ENCODE results near the gene BPIFB3.
"Not testable (repeated sequence)": the region's sequence is repeated elsewhere in the genome, so short reads cannot be mapped to it uniquely, and the experiment has no call there.

The BPIFB3 gene

DNA sequence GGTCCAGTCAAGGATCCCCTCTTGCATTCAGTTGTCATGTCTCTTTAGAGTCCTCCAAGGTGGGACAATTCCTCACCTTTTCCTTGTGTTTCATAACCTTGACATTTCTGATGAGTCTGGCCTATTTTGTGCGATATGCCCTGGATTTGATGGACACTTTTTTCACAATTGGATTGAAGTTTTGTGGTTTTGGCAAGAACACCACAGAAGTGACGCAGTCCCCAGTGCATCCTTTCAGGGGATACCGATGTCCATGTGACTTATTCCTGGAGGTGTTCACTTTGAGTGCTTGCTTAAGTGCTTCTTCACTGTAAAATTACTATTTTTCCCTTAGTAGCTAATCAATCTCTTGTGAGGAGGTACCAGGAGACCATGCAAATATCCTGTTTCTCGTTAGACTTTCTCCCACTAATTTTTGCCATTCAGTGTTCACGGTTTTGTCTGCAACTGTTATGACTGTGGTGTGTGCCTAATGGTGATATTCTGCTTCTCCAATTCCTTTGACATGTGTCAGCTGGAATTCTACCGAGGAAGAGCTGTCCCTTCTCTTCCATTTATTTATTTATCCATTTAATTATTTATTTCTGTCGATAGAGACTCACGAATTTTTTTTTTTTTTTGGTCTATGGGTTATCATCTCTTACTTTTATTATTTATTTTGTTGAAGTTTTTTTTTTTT, 56.6 kb downstream of the BPIFB3 start:
- DNase-seq (ENCODE audit: low read depth in 2 of 2), result no peak
- TF ChIP-seq, protein P1, sequence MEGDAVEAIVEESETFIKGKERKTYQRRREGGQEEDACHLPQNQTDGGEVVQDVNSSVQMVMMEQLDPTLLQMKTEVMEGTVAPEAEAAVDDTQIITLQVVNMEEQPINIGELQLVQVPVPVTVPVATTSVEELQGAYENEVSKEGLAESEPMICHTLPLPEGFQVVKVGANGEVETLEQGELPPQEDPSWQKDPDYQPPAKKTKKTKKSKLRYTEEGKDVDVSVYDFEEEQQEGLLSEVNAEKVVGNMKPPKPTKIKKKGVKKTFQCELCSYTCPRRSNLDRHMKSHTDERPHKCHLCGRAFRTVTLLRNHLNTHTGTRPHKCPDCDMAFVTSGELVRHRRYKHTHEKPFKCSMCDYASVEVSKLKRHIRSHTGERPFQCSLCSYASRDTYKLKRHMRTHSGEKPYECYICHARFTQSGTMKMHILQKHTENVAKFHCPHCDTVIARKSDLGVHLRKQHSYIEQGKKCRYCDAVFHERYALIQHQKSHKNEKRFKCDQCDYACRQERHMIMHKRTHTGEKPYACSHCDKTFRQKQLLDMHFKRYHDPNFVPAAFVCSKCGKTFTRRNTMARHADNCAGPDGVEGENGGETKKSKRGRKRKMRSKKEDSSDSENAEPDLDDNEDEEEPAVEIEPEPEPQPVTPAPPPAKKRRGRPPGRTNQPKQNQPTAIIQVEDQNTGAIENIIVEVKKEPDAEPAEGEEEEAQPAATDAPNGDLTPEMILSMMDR (IDR thresholded peaks at IDR 0.05; ENCODE audit: low read depth, low read length), result no peak
- H3K4me3 ChIP-seq (replicated peaks in 1 of 2; ENCODE audit: low read depth in 2 of 2, low read length in 2 of 2), result no peak overlapping the region

DNA sequence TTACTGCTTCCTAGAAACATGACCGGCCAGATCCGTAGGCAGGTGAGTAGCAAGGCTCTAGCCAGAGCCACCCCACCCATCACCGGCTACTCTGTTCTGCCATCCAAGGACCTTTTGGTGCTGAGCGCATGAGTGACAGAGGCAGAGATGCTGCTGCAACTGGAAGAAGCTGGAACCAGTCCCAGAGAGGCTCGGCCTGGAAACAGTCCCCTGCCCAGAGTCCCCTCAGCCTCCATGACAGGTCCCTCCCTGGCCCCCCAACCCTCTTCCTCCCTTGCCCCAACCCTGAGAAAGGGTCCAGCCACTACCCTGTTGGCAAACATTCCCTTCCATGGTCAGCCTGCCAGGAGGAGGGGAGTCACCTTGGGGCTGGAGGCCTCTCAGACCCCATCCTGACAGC, 57.6 kb downstream of the BPIFB3 start:
- H3K4me3 ChIP-seq (replicated peaks in 1 of 2; ENCODE audit: low read depth in 2 of 2, low read length in 2 of 2), result no peak overlapping the region
- TF ChIP-seq, protein P1 (IDR thresholded peaks at IDR 0.05; ENCODE audit: low read depth, low read length), result no peak
- DNase-seq (ENCODE audit: low read depth in 2 of 2), result no peak

DNA sequence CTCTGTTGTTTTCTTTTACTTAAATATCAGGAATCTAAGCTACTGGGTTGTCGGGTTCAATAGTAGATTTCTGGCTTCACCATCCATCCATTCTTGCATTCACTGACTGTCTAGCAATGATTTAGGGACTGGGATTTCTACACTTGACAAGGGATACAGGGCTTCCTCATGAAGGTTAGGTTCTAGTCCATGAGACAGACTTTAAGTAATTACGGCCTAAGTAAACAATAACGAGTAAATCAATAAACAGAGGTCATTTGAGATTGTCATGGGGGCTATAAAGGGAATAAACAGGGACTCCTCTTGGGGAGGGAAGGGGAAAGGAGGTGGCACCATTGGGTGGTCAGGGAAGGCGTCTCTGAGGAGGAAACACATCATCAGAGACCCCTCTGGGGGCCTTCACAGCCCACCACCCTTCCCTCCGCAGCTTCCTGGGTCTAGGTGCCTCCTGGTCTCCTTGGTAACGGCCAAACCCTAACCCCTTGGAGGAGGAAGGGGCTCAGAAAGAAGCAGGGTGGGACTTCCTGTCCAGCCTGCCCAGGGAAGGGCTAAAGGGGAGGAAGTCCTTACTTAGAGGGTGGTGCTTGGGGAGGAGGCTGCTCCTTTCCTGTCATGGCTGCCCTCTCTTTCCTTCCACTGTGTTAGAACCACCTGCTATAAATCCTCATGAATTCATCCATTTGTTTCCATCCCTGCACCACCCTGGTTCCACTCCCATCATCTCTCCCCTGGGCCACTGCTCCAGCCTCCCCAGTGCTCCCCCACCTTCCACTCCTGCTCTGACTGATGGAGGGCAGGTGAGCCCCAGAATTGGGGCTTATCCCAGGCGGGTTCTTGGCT, 59.1 kb downstream of the BPIFB3 start:
- TF ChIP-seq, protein P1 (IDR thresholded peaks at IDR 0.05; ENCODE audit: low read depth, low read length), result no peak
- H3K4me3 ChIP-seq (replicated peaks in 1 of 2; ENCODE audit: low read depth in 2 of 2, low read length in 2 of 2), result no peak overlapping the region
- no peak for DNase-seq (ENCODE audit: low read depth in 2 of 2)

DNA sequence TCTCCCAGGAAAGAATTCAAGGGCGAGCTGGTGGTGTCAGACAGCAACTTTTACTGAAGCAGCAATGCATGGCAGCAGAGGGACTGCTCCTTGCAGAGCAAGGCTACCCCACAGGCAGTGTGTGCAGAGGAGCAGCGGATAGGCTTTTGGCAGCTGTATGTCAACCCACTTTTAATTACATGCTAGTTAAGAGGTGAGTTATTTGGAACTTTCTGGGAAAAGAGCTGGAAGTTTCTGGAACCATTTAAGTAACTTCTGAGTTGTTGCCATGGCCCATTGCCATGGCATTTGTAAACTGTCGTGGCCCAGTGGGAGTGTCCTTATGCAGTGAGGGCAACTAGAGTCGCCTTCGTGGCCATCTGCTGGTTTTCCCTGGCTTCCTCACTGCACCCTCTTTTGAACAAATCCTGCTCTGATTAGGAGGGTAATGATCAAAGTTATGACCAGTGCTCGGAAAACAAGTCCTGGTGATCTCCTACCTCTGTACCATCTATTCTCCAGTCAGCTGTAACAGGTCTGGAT, 59.7 kb downstream of the BPIFB3 start:
- no peak for DNase-seq (ENCODE audit: low read depth in 2 of 2)
- H3K4me3 ChIP-seq (replicated peaks in 1 of 2; ENCODE audit: low read depth in 2 of 2, low read length in 2 of 2), result no peak overlapping the region
- TF ChIP-seq, protein P1 (IDR thresholded peaks at IDR 0.05; ENCODE audit: low read depth, low read length), result no peak

DNA sequence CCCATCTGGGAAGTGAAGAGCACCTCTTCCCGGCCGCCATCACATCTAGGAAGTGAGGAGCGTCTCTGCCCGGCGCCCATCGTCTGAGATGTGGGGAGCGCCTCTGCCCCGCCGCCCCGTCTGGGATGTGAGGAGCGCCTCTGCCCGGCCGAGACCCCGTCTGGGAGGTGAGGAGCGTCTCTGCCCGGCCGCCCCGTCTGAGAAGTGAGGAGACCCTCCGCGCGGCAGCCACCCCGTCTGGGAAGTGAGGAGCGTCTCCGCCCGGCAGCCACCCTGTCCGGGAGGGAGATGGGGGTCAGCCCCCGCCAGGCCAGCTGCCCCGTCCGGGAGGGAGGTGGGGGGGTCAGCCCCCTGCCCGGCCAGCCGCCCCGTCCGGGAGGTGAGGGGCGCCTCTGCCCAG, 61.8 kb downstream of the BPIFB3 start:
- DNase-seq (ENCODE audit: low read depth in 2 of 2); H3K4me3 ChIP-seq (replicated peaks in 1 of 2; ENCODE audit: low read depth in 2 of 2, low read length in 2 of 2): not testable (repeated sequence)

DNA sequence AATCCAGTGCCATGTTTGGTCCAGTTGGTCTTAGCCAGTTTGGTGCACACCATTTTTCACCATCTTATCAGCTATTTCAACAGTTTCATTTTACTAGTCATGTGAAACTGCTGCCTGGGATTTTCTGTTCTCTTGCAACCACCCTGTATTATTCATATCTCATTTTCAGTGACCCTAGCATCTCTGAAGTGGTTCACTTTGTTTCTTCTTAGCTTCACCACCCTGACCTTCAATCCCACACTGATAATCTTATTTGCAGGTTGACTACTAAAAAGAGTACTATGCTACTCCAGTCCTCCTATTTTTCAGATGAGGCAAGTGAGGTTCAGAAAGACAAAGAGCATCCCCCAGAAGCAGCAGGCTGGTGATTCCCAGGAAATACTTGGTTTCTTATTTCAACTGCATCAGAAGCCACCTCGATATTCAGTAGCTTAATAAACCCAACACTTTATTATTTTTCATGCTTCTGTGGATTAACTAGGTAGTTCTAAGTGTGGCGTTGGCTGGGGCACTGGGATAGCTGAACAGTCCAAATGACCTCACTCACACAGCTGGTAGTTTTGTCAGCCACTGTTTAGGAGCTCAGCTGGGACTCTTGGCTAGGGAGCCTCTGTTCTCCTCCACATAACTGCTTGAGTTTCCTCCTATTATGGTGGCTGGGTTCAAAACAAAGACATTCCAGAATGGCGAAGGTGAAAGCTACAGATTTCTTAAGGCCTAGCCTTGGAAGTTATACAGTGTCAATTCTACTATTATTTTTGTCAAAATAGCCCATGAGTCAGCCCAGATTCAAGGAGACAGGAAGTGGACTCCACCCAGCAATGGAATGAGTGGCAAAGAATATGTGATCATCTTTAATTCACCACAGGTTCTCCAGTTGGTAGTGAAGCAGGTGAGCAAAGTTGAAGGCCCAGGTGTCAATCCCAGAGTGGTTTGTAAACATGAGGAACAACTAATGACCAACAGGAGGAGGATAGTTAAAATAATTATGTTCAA, 66.3 kb downstream of the BPIFB3 start:
- TF ChIP-seq, protein P1 (IDR thresholded peaks at IDR 0.05; ENCODE audit: low read depth, low read length), result no peak
- no peak overlapping the region for H3K4me3 ChIP-seq (replicated peaks in 1 of 2; ENCODE audit: low read depth in 2 of 2, low read length in 2 of 2)
- DNase-seq (ENCODE audit: low read depth in 2 of 2), result peak in 1 of 2 donors; percentile 6

All from cardiac fibroblast (primary cell).